KBM-7 (cell line): ENCODE results near the gene TPST1.

Source experiments
- DNase-seq: peaks from one replicate; pipeline ENCODE4 v3.0.0-alpha.2; 2015
- in situ Hi-C: fragments of 300-500 bp; cut with MboI; formaldehyde crosslinking; loops from 2 replicates; pipeline ENCODE4 v1.14.3; 2020; ENCODE audit warnings: low sequenced_read_pairs, low pct_unique_long_range_greater_than_20kb, mixed read lengths

TPST1 gene

DNA sequence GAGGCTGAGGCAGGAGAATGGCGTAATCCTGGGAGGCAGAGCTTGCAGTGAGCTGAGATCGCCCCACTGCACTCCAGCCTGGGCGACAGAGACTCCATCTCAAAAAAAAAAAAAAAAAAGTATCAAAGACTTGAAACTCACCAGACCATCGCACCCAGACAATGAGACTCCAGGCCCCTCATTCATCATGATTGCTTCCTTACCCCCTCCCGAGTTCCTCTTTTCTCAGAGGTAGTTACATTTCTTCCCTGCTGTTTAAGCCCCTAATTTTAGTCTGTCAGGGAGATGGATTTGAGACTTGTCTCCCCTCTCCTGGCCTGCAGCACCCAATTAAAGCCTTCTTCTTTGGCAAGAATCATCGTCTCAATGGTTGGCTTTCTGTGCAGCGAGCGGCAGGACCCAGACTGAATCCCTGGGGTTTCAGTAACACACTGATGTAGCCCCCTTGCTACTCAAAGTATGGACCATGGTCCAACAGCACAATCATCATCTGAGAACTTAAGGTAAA, 19.4 kb upstream of the TPST1 start:
- in situ Hi-C loops = no loop called here
- DNase-seq = peak; percentile 56

DNA sequence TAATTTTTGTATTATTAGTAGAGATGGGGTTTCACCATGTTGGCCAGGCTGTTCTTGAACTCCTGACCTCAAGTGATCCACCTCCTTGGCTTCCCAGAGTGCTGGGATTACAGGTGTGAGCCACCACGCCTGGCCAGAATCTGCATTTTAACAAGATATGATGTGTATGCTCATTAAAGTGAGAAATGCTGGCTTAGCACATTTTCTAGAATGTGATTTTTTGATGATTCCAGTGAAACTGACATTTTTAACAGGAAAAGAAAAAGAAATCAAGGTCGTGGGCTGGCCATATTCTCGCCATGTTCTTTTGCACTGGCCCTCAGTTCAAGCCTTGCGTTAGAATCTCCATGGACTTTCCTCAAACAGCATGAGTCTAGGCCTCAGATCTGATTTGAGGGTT, 18.1 kb upstream of the TPST1 start:
- no peak for DNase-seq
- in situ Hi-C loops = no loop called here

DNA sequence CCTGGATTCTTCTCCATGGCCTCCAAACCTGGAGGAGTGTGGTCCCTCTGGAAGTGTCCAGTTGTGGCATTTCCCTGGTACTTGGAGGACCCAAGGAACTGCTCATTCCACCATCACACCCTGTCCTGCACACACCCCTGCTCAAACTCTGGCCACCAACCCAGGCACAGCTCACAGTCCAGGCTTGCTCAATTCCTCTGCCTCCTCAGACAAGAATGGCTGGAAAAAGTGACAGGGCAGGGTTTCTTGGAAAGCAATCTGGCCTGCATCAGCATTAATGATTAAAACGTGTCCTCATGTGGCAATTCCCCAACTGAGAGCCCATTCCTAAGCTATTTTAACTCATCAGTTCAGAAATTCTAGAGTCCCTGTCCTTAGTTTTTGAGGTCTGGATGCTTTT, 17.2 kb upstream of the TPST1 start:
- in situ Hi-C loops = no loop called here
- no peak for DNase-seq

DNA sequence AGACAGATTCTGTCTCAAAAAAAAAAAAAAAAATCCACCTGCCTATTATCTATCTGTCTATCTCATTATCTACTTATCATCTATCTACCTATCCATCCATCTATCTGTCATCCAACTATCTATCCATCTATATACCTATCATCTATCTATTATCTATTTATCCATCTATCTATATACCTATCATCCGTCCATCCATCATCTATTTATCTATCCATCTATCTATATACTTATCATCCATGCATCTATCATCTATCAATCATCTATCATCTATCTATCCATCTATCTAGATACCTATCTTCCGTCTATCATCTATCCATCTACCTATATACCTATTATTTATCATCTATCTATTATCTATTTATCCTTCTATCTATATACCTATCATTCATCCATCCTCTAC, 16.5 kb upstream of the TPST1 start:
- in situ Hi-C loops = no loop called here
- no peak for DNase-seq

DNA sequence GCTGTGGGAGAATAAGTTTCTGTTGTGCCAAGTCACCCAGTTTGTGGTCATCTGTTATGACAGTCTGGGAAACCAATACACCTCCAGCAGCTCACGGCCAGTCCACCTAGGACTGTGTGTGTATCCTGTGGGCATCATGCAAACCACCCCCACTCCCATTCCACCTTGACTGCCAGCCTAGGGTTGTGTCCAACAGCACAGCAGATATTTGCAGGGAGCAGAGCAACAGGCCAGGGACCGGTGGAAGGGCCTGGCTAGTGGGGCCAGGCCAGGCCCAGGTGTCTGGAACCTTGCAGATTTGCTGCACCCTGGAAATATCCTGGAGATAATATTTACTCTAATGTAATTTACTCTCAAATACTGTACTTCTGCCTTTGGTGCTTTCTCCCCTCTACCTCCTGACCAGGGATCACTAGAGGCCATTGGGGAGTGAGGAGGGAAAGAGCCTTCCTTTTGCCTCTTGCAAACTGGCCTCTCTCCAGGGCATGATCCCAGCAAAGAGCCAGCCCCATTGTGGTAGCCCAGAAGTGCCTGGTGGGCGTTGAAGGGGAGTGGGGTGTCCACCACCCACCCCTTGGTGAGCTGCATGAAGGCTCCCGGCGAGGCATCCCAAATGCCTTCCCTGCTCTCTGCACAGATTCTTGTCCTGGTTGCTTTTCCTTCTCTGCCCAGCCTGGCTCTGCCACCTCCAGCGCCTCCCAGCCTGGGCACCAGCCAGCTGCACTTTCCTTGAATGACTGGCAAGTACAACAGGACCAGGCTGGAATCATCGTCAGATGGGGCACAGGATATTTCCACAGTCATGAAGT, 15.2 kb upstream of the TPST1 start:
- no peak for DNase-seq
- in situ Hi-C loops = no loop called here

DNA sequence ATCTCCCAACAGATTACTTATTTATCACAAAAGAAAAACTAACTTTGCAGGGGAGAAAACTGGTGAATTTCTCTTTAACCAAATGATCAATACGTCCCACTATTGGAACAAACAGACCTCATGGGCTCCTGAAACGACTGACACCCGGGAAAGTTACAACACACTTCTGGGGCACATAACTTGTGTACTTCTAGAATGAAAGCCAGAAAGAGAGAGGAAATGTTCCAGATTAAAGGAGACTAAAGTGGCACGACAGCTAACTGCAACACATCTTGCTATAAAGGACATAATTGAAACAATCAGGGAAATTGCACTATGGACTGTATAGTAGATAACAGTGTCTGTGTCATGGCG, 14.7 kb upstream of the TPST1 start:
- no peak for DNase-seq
- in situ Hi-C loops = no loop called here

DNA sequence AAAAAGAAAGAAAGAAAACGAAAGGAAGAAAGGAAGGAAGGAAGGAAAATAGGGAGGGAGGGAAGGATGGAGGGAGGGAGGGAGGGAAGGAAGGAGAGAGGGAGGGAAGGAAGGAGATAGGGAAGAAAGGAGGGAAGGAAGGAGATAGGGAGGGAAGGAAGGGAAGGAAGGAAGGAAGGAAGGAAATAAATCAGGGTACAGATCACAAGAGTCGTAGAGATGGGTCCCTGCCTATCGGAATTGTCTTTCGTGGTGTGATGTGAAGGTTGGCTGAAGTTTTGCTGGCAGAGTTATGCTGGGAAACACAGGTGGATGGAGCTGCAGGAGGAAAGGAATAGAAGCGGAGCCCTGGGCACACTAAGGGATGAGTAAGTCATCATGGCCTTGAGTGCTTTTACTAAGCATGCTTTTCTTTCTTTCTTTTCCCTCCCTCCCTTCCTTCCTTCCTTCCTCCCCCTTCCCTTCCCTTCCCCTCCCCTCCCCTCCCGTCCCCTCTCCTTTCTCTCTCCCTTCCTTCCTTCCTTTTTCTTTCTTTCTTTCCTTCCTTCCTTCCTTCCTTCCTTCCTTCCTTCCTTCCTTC, 11.9 kb upstream of the TPST1 start:
- in situ Hi-C loops = no loop called here
- no peak for DNase-seq

DNA sequence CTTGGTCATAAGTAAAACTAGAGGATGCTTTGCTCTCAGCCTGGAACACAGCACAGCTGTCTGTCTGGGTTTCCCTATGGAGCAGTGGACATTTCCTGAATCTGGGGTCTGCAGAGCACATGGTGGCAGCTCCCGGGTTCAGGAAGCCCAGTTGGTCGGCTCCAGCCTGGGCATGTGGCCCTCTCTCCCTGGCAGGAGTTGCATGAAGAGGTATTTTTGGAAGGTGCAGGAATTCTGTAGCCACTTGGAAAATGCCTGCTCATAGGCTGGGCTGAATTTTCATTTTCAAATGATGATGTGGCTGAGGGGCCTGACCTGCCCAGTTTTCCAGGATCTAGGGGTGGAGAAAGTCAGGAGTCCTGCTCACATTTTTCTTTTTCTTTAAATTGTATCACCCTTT, 6.7 kb upstream of the TPST1 start:
- in situ Hi-C loops = no loop called here
- DNase-seq = no peak

DNA sequence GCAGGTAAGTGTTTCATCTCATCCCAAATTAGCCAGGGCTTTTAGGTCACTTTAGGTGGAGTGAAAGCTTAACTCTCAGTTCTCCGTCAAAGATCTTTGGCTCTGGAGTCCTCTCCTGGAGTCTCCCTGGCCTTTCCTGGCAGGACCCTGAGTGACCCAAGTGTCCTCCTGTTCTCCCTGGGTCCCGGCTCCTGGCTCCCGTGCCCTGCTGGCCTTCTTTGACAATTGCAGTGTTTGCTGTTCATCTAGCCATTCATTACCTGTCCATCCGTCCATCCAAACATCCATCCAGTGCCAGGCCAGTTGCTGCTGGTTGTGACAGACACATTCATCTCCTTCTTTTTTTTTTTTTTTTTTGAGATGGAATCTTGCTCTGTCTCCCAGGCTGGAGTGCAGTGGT, 6.2 kb upstream of the TPST1 start:
- in situ Hi-C loops = no loop called here
- no peak for DNase-seq

DNA sequence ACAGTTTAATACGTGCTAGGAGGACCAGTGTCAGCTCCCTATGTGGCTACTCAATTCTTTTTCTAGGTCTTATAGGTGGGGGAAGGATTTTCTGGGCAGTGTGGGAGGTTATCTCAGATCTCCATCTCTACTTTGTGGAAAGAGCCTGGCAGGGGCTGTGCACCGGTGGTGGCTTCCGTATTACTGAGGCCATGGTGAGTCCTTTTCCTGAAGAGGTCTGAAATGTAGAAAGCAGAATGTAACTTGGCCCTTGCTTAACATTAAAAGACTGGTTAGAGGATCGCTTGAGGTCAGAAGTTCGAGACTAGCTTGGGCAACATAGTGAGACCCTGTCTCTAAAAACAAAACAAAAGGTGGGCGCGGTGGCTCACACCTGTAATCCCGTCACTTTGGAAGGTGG, 2.7 kb upstream of the TPST1 start:
- in situ Hi-C loops = no loop called here
- peak; percentile 53 for DNase-seq

DNA sequence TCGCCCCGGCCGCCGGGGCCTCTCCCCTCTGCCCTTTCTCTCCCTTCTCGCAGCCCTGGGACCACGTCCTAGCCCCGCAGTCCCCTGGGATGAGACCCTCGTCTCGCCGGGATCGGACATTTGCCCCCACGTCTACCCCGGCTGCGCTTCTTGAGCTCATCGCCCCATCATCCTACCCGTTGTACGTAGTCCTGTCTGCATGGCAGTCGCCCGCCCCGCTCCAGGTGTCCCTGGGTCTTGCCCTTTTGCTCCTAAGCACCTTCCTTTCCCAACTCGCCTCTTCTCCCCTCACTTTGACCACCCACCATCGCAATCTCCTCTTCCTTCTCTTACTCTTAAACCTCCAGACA, 582 bp downstream of the TPST1 start:
- DNase-seq = no peak
- in situ Hi-C loops = no loop called here

DNA sequence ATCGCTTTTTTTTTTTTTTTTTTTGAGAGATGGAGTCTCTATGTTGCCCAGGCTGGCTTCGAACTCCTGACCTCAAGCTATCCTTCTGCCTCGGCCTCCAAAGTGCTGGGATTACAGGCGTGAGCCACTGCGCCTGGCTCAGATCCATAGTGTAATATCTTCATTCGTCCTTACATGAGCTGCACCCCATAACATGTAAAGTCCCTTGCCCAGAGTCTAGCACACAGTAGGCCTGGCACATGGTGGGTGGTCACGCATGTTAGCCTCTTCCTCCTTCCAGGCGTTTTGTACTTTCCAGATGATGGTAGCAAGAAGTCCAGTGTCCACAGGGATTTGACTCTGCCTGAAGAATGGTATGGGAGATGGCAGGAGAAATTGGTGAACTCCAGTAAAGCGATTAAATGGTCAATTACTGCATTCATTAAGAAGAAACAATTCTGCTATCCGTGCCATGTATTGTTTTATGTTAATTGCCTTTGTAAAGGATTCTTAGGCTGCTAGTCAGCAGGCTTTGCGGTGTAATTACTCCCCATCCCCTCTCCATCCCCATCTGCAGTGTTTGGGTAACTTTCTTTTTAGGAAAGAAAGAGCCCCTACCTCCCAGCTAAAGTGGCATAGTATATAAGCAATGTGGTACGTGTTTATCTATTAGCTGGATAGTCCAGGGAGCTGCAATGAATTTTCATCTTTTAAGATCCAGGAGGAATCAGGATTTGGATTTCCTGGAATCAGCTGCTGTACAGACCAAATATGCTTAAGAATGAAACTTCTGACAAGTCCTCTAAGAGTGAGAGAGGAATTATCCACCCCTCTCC, 1.2 kb downstream of the TPST1 start:
- DNase-seq = no peak
- in situ Hi-C loops = no loop called here

DNA sequence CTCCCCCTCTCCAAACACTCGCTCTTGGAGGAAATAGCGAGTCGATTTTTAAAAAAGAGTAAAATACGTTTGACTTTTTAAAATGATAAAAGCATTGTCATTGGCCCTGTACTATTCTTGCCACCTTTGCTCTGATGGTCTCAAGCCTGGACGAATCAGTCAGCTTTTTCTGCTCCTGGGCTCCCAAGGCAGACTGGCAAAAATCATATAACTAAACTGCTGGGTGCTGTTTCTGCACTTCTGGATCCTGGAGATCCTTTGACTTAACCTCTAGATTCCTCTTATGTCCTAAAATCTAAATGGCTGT, 1.8 kb downstream of the TPST1 start:
- in situ Hi-C loops = no loop called here
- DNase-seq = no peak

DNA sequence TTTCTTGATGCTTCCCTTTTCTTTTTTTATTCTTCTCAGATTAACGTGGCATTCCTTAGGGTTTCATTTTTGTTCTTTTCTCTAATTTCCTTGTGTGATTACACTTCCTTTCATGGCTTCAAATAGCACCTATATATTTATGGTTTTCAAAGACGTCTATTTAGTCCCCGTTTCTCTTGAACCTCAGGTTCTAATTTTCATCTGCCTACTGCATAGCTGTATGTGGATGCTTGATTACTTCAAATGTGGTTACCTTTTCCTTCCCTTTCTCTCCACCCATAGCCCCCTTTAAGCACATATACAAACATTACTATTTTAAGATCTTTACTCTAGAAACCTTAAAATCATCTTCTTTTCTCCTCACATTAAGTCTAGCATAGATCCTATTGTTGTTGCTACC, 2.4 kb downstream of the TPST1 start:
- peak; percentile 29 for DNase-seq
- in situ Hi-C loops = no loop called here

DNA sequence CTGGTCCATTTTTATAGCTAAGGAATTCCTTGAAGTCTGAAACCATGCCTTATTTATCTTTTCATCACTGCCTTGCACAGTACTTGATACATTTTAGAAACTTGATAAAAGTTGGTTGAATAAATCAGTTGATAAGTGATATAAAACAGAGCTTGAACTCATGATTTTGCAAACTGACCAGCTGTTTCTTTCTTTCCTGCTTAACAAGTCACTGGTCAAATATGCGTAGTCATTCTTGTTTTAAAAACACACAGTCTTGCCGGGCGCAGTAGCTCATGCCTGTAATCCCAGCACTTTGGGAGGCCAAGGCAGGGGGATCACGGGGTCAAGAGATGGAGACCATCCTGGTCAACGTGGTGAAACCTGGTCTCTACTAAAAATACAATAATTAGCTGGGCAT, 6.3 kb downstream of the TPST1 start:
- no peak for DNase-seq
- in situ Hi-C loops = no loop called here

DNA sequence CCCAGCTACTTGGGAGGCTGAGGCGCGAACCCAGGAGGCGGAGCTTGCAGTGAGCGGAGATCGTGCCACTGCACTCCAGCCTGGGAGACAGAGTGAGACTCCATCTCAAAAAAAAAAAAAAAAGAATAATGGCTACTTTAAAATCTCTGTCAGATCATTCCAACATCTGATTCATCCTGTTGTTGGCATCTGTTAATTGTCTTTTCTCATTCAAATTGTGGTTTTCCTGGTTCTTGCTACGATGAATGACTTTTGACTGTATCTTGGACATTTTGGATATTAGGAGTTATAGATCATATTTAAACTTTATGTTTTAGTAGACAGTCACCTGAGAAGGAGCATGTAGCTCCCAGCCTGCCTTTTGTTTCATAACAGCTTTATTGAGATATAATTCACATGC, 8.5 kb downstream of the TPST1 start:
- no peak for DNase-seq
- in situ Hi-C loops = no loop called here

DNA sequence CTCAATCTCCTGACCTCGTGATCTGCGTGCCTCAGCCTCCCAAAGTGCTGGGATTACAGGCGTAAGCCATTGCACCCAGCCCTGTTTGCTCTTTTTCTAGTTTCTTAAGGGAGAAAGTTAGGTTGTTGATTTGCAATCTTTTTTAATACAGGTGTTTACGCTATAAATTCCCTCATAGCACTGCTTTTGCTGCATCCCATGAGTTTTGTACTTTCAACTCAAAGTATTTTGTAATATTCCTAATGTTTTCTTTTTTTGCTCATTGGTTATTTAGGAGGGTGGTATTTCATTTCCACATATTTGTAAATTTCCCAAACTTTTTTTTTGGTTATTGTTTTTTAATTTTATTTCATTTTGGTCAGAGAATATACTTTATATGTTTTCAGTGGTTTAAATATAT, 11.6 kb downstream of the TPST1 start:
- no peak for DNase-seq
- in situ Hi-C loops = no loop called here

DNA sequence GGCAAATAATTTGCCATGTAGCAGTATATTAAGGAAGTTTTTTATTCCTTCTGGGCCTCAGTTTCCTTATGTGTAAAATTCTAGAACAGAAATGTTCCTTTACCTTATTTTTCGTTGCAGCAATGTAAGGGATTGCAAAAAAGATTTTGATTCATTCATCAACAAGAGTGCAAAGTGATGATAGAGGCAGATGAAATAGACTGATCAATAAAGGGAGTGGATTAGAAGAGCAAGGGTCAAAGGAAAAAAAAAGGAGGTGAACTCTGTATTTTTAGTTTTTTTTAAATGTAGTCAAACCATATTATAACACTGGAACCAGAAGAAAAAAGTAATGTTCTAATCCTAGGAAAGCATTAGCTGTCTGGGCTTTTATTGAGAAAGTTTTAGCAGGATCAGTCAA, 14.7 kb downstream of the TPST1 start:
- in situ Hi-C loops = no loop called here
- DNase-seq = no peak

DNA sequence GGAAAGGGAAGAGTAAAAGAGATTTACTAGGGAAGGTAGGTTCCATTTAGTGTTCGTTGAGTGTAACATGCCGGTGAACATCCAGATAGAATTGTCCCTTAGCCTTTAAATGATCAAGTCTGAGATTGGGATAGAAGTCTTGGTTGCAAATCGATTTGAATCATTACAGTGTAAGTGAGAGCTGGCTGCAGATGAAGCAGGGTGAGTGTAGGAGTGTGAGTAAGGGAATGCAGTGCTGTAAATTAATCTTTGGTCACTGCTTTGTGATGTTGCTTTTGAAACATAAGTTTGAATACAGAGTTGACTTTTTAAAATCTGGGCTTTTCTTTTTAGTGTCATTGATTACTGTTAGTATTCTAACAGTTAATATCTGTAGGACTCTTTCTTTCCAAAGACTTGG, 16.3 kb downstream of the TPST1 start:
- in situ Hi-C loops = no loop called here
- DNase-seq = no peak

DNA sequence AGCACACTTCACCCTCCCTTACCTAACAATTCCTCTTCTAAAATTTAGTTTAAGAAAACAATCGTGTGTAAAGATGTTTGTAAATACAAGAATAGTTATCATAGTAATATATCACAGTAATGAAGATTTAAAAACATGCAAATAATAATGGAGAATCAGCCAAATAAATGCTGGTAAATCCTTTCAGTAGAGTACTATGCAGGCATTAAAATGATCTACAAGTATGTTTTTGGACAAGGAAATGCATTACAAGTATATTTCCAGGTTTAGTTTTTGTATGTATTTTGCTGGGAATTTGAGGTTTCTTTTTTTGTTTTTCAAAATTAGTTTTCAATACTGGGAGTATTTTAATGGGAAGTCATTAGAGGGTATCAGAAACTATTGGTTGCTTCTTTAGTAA, 22.7 kb downstream of the TPST1 start:
- DNase-seq = no peak
- in situ Hi-C loops = no loop called here
